Left ventricle myocardium inferior (tissue), 1 donor: ENCODE data around the gene ENTHD1. TPM values are rescaled to one million over a fixed set of nuclear protein-coding genes. Genes with fewer than 3 reads are reported as not detected.

ENCODE experiments used
- DNase-seq: peaks from one replicate; pipeline ENCODE4 v3.0.0-alpha.2; 2020
- H3K27ac ChIP-seq: fragments of 200-600 bp; replicated peaks from 2 replicates; pipeline ENCODE4 v1.8.0; 2021
- H3K27me3 ChIP-seq: fragments of 200-600 bp; 2 replicates; pipeline ENCODE4 v1.8.0; 2021; ENCODE audit warnings: low read depth
- H3K36me3 ChIP-seq: fragments of 200-600 bp; 2 replicates; pipeline ENCODE4 v1.8.0; 2021
- H3K4me1 ChIP-seq: fragments of 200-600 bp; 2 replicates; pipeline ENCODE4 v1.8.0; 2021
- H3K4me3 ChIP-seq: fragments of 200-600 bp; 2 replicates; pipeline ENCODE4 v1.8.0; 2021; ENCODE audit warnings: mild to moderate bottlenecking, moderate library complexity
- H3K9me3 ChIP-seq: fragments of 200-600 bp; replicated peaks from 2 replicates; pipeline ENCODE4 v1.8.0; 2021
- intact Hi-C: fragments of 100-400 bp; cut with micrococcal nuclease; formaldehyde crosslinking; loops from one replicate; pipeline ENCODE4 v1.11.0; 2022
- total RNA-seq: library from RNA; stranded (reverse); fragmentation: NEBNext Ultra II Directional; extraction: Animal tissue kit (Norgen Biotek cat#: 25700); gene quantifications from one replicate; pipeline ENCODE4 v1.2.1, GENCODE V29; 2021
- TF ChIP-seq, protein P1 (sequence below): fragments of 200-600 bp; IDR thresholded peaks from 2 replicates; pipeline ENCODE4 v1.8.0; 2021; ENCODE audit warnings: antibody characterized with exemption, mild to moderate bottlenecking, borderline replicate concordance
- donor health status: DM: no; HTN: yes; CAD: no; lungs with severe emphysema.

ENTHD1 gene
- total RNA-seq, 1 donor from 2014 or later: not detected

DNA sequence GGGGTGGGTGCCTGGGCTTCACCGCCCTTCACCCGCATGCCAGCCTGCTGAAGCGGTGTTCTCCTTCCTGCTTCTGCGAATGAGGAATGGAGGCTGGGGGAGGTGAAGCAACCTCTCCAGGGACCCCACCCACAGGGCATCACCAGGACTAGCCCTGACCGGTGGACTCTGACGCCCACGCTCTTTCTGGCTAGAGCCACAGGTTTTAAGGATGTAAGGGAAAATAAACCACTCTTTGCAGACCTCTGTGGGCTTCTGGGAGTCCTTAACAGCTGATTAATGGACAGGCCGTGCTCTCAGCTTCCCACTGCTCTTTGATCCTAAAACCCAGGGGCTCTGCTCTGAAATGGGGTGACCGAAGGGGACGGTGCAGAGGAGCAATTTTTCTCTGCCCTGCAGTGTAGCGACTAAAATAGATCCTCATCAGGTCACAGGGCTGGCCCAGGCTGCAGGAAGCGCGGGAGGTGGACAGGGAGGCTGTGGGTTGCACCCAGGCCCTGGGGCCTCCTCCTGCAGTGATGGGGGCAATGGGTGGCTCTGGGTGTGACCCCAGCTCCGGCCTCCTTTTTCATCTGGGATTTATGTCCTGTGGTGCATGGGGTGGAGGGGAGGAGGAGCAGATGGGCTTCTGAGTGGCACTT lies 195.7 kb downstream of the ENTHD1 start:
- TF ChIP-seq, protein P1, sequence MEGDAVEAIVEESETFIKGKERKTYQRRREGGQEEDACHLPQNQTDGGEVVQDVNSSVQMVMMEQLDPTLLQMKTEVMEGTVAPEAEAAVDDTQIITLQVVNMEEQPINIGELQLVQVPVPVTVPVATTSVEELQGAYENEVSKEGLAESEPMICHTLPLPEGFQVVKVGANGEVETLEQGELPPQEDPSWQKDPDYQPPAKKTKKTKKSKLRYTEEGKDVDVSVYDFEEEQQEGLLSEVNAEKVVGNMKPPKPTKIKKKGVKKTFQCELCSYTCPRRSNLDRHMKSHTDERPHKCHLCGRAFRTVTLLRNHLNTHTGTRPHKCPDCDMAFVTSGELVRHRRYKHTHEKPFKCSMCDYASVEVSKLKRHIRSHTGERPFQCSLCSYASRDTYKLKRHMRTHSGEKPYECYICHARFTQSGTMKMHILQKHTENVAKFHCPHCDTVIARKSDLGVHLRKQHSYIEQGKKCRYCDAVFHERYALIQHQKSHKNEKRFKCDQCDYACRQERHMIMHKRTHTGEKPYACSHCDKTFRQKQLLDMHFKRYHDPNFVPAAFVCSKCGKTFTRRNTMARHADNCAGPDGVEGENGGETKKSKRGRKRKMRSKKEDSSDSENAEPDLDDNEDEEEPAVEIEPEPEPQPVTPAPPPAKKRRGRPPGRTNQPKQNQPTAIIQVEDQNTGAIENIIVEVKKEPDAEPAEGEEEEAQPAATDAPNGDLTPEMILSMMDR: no peak
- H3K9me3 ChIP-seq: no peaks in the 10 kb centered on the region
- no peak overlapping the region for H3K4me3 ChIP-seq
- intact Hi-C loops: no loop called here
- no peak overlapping the region for H3K27ac ChIP-seq
- DNase-seq: no peak
- H3K4me1 ChIP-seq: no peaks in the 10 kb centered on the region
- no peaks in the 10 kb centered on the region for H3K36me3 ChIP-seq
- H3K27me3 ChIP-seq: peaks cover 93% of the 10 kb centered on the region

DNA sequence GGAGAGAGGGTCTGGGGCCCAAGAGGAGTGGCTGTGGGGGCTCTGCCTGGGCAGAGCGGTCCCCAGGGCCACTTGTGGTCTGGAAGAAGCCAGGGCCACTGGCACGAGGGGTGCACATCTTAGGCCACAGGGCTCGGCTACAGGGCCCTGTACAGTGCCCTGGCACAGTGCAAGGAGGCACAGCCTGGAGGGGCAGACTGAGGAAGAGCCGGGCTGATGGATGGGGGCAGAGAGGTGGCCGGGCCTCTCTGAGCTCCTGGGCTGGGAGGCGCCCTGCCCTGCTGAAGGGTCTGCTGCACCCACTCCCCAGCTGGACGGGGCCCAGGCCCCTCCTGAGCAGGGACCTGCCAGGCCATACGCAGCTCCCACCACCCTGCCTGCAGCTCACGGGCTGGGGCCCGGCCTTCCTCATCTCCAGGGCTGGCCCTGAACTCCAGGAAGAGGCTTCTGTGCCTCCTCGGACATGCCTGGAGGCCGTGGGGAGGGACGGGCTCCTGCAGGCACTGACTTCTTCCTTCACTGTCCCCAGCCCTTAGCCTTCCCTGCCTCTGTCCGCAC lies 199.5 kb downstream of the ENTHD1 start:
- intact Hi-C loops: no loop called here
- no peak overlapping the region for H3K4me3 ChIP-seq
- H3K36me3 ChIP-seq: no peaks in the 10 kb centered on the region
- peaks cover 92% of the 10 kb centered on the region for H3K27me3 ChIP-seq
- H3K4me1 ChIP-seq: no peaks in the 10 kb centered on the region
- TF ChIP-seq, protein P1: no peak
- H3K27ac ChIP-seq: no peak overlapping the region
- H3K9me3 ChIP-seq: no peaks in the 10 kb centered on the region
- no peak for DNase-seq

Other genes starting within 250 kb of the ENTHD1 start
- 1.6 TPM for gene GRAP2, start 7.3 kb upstream of the ENTHD1 start, total RNA-seq
- not detected for gene TMA7B, start 66.6 kb upstream of the ENTHD1 start, total RNA-seq
- gene FAM83F, start 101.2 kb upstream of the ENTHD1 start, total RNA-seq: 4.4 TPM